HG03159 (cell line): ENCODE data around the gene SPTLC1.

ENCODE experiments used
- ATAC-seq: cut with Tn5 transposase; IDR thresholded peaks from one replicate; pipeline ENCODE4 v1.9.1; 2021; ENCODE audit warnings: mild to moderate bottlenecking, moderate library complexity; ENCODE audit not compliant: unreplicated experiment

The SPTLC1 gene

GRCh38 chr9:92098638-92099037, 16.6 kb downstream of the SPTLC1 start:
- ATAC-seq, result no peak

- ATAC-seq, result no peak
These were observed 17.2 kb downstream of the SPTLC1 start for GRCh38 chr9:92097997-92098482.

DNA sequence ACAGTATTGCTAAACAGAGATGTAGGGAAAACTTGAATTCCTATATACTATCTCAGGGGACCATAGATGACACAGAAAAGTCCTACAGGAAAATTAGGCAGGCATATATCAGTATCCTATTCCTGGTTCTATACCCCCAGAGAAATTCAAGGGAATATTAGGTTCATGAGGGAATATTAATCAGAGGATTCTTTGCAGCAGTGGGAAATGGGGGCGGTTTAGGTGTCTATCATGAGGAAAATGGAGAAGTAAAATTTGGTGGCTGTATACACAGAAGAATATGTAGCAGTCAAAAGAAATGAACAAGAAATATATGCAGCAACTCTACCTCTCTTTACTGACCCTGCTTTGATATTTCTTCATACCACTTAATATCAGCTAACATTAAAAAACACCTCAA, 20.0 kb downstream of the SPTLC1 start:
- ATAC-seq, result no peak

- no peak for ATAC-seq
These were observed 20.6 kb downstream of the SPTLC1 start for GRCh38 chr9:92094655-92095054.

DNA sequence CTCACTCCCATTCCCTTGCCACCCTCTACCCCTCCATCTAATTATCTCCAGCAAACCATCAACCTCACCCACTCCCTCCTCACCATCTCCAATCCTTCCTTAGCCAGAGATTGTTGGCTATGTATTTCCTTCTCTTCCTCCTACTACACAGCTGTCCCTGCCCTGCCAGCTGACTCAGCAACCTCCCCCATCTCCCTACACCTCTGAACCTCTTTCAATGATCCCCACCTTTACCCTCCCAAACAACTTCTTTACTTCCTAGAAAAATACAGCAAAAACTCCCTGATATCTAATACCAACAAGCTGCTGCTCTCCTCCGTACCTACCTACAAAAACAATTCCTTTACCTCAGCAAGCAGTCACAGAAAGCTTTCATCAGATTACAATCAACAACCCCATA, 37.3 kb downstream of the SPTLC1 start:
- ATAC-seq, result no peak

DNA sequence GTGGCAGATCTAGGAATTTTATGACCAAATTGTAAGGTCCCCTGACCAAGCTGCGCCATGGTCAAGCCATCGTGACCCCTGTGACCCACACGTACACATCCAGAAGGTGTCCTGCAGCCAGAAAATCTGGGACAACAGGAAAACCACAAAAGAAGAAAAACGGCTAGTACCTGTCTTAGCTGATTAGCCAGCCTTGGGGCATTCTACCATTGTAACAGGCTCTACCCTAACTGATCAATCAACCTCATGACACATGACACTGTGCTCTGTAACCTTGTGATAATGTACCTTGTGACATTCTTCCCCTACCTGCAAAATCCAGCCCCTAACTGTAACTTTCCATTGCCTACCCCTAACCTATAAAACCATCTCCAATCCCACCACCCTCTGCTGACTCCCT, 43.6 kb downstream of the SPTLC1 start:
- no peak for ATAC-seq

GRCh38 chr9:92066168-92066567, 49.0 kb downstream of the SPTLC1 start:
- no peak for ATAC-seq

GRCh38 chr9:92064711-92065110, 50.5 kb downstream of the SPTLC1 start:
- no peak for ATAC-seq

DNA sequence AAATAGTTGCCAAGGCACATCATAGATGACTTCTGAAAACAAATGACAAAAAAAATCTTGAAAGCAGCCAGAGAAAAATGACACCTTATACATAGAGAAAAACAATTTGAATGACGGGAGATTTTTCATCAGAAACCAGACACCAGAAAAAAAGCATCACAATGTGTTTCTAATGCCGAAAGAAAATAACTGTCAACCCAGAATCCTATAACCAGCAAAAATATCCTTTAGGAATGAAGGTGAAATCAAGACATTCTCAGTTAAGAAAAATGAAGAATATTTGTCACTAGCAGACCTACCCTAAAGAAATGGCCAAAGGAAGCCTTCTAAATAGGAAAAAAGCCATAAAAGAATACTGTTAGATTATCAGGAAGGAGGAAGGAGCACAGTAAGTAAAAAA, 54.0 kb downstream of the SPTLC1 start:
- no peak for ATAC-seq

GRCh38 chr9:92059661-92060060, 55.6 kb downstream of the SPTLC1 start:
- ATAC-seq, result no peak

DNA sequence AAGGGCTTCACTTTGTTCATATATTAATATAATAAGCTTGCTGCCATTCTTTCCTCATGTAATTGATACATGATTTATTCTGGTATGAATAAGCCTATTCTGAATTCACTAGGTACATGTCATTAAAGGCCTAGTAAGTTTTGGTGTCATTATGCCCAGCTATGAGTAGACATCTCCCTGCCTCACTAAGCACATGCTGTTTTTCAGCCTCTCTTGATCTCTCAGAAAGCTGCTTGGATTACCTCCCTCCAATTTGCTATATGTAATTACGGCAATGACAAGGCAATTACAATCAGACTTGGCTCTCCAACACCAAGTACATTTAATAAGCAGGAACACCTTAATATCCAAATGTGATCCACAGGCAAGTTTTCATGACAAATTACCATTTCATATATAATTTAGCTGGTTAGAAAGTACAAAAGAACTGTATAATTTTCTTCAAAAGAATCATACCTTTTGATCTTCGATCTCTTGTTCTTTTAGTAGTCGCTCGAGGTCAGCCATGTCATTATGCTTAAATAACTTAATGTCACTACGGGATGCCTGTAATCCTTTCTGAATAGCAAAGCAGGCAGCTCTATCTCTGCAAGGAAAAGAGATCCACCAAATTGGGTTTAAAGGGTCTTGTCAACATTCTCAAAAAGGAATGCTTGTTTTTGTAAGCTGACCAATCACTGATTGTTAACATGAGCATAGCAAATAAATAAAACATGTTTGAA, 56.3 kb downstream of the SPTLC1 start:
- ATAC-seq, result no peak

- ATAC-seq, result no peak
These were observed 57.2 kb downstream of the SPTLC1 start for GRCh38 chr9:92058026-92058425.

DNA sequence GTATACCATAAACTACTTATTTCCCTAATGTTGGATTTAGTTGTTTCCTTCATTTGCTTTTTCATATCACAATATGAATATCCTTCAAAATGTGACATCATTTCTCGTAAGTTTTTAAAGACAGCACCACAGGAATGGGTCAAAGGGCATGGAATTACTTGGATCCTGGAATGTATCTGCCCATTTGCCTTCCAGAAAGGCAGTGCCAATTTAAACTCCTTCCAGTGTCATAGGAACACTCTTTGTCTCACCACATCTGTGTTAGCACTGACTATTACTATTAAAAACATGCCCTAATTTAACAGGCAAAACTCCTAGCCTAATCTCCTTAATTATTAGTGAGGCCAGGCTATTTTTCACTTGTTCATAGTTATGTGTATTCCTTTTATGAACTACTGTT, 58.0 kb downstream of the SPTLC1 start:
- no peak for ATAC-seq

DNA sequence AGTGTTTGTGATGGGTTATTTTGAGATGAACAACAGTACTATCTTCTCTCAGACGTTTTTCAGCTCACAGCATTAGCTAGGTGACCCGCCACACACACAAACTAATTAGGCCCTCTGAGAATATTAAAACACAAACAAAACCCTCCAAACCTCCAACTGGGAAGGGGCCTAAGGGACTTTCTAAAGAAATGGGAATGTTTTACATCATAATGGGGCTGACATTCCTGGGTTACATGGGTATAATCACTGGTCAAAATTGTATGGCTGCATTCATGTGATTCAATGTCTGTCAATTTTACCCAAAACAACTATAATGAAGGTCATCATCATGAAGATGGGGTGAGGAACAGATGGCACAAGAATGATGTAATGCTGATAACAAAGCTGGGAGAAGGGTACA, 59.6 kb downstream of the SPTLC1 start:
- no peak for ATAC-seq

GRCh38 chr9:92048924-92049625, 66.1 kb downstream of the SPTLC1 start:
- ATAC-seq, result no peak

- no peak for ATAC-seq
These were observed 67.7 kb downstream of the SPTLC1 start for GRCh38 chr9:92047500-92047899.

- ATAC-seq, result no peak
These were observed 68.5 kb downstream of the SPTLC1 start for GRCh38 chr9:92046676-92047075.

GRCh38 chr9:92044936-92045335, 70.3 kb downstream of the SPTLC1 start:
- no peak for ATAC-seq

DNA sequence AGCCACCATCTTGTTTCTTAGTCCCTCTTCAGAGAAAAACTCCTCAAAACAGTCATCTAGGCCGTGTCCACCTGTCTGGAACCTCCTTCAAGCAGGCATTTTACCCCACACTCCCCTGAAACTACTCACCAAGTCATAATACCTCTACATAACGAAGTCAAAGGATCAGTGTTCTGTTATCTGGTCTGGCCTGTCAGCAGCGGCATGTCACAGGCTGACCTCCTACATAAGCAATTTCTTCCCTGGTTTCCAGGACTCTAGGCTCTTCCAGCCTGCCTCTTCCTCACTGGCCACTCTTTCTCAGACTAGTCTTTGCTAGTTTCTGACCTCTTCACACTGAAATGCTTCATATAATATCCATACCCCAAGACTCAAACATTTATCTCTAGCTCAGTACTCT, 72.2 kb downstream of the SPTLC1 start:
- ATAC-seq, result no peak

DNA sequence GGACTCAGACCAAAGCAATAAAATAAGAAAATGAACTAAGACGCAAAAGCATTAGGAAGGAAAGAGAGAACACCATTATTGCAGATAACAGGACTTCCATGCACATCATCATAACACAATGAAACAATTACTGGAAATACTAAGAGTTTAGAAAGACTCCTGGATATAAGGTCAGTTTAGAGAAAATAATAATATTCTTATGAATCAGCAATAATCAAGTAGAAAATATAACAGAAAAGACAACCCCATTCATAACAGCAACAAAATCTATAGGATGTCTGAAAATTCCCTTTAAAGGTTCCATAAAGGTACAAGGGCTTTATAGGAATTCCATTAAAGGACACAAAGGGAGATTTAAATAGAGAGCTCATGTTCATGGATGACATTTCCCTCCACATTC, 73.0 kb downstream of the SPTLC1 start:
- no peak for ATAC-seq

DNA sequence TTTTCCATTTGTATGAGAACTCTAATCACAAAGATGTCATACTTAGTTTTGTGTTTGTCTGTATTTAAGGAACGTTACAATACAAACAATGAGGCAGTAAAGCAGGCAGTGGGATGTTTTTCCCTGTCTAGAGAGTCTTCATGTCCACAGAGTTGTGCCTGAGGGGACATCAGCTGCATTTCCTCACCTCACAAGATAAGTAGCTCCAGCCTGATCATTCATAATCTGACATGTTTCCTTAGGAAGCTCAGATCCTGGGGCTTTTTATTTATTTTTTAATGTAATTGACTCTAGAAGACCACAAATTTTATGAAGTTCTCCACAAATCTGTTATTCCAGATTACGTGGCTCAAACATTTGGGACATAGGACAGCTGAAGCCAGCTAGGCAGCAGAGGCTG, 78.5 kb downstream of the SPTLC1 start:
- ATAC-seq, result no peak

GRCh38 chr9:92036411-92036746, 78.8 kb downstream of the SPTLC1 start:
- ATAC-seq, result no peak
